ENCODE measurements around the gene FLT1. TPM values are rescaled to one million over a fixed set of nuclear protein-coding genes. Genes with fewer than 3 reads are reported as not detected.

The FLT1 gene
- total and polyA plus RNA-seq, 7 experiments from 2014 or later, result 1.7 to 2.7 (median 2.2) TPM

- H3K4me1 Mint-ChIP-seq, result no peaks in the 10 kb centered on the region
- ATAC-seq, result no peak
- peaks cover 0 to 3% (median 0%) of the 10 kb centered on the region in 5 donors for H3K36me3 Mint-ChIP-seq
- CTCF ChIA-PET, result no interaction called here
- Histone ChIP-seq H3K27me3 (ENCODE audit: control insufficient read depth in 2 of 2, insufficient read depth in 2 of 2, low read length in 2 of 2) (no peaks in the 10 kb centered on the region), H3K4me1 (ENCODE audit: control insufficient read depth in 2 of 2, insufficient read depth in 2 of 2, low read length in 2 of 2) (no peaks in the 10 kb centered on the region), H3K27ac (ENCODE audit: low read depth, low read length) (no peak overlapping the region), H3K36me3 (ENCODE audit: control insufficient read depth in 2 of 3, insufficient read depth in 3 of 3, low read length in 3 of 3) (no peaks in the 10 kb centered on the region), H3K4me3 (ENCODE audit: low read length) (no peak overlapping the region), H3K9me3 (ENCODE audit: control insufficient read depth in 2 of 3, low read length in 3 of 3) (no peaks in the 10 kb centered on the region)
- POLR2A ChIA-PET, result no interaction called here
- H3K27ac Mint-ChIP-seq, result no peak overlapping the region
- intact Hi-C loops (cut with micrococcal nuclease), result no loop called here
- H3K9me3 Mint-ChIP-seq, result no peaks in the 10 kb centered on the region
- DNase-seq, result no peak
- no peaks in the 10 kb centered on the region for H3K27me3 Mint-ChIP-seq
- no peak overlapping the region for H3K4me3 Mint-ChIP-seq
Observed at GRCh38 chr13:28314879-28315278, 180.0 kb downstream of the FLT1 start.

DNA sequence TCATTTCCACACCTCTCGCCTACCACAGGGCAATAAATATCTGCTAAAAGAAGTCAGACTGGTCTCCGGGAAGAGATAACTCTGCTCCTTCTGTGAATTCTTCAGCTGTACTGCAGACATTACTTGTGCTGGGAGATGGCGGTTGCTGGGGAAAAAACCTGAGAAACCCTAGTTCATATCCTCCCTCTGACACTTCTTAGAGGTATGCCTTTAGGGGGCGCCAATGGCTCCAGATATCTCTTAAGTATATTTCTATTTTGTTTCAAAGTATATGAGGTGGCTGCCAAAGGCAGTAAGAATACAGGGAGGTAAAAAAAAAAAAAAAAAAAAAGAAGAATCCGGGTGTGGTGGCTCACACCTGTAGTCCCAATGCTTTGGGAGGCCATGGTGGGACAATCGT, 181.3 kb downstream of the FLT1 start:
- no peaks in the 10 kb centered on the region for H3K9me3 Mint-ChIP-seq
- H3K4me1 Mint-ChIP-seq, result no peaks in the 10 kb centered on the region
- ChIA-PET POLR2A (no interaction called here), CTCF (no interaction called here)
- no peaks in the 10 kb centered on the region for H3K4me1 ChIP-seq (ENCODE audit: control insufficient read depth in 2 of 2, insufficient read depth in 2 of 2, low read length in 2 of 2)
- H3K36me3 Mint-ChIP-seq, result peaks cover 0 to 3% (median 0%) of the 10 kb centered on the region in 5 donors
- no peaks in the 10 kb centered on the region for H3K9me3 ChIP-seq (ENCODE audit: control insufficient read depth in 2 of 3, low read length in 3 of 3)
- intact Hi-C loops (cut with micrococcal nuclease), result no loop called here
- H3K27me3 ChIP-seq (ENCODE audit: control insufficient read depth in 2 of 2, insufficient read depth in 2 of 2, low read length in 2 of 2), result no peaks in the 10 kb centered on the region
- ATAC-seq (no peak), DNase-seq (no peak)
- no peak overlapping the region for H3K27ac ChIP-seq (ENCODE audit: low read depth, low read length)
- H3K27ac Mint-ChIP-seq, result no peak overlapping the region
- H3K27me3 Mint-ChIP-seq, result no peaks in the 10 kb centered on the region
- no peaks in the 10 kb centered on the region for H3K36me3 ChIP-seq (ENCODE audit: control insufficient read depth in 2 of 3, insufficient read depth in 3 of 3, low read length in 3 of 3)
- no peak overlapping the region for H3K4me3 ChIP-seq (ENCODE audit: low read length)
- H3K4me3 Mint-ChIP-seq, result no peak overlapping the region

DNA sequence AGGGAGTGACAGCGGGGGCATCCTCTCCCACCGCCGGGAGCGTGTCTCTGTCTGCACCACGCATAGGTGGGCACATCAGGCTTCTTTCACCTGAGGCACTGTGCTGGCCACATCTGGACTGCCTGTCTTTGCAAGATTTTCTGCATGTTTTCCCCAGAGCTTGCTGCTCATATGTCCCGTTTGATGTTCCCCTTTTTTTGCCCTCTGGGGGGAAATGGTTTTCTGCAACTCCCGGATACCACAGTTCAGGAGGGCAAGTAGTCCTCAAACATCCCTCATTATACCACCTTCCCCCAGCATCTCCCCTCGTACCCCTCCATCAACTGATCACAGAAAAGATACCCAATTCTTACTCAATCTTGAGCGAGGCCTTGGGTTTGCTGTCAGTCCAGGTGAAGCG, 188.6 kb downstream of the FLT1 start:
- Mint-ChIP-seq H3K27ac (no peak overlapping the region), H3K4me1 (peaks cover 0 to 14% (median 11%) of the 10 kb centered on the region in 7 donors), H3K27me3 (no peaks in the 10 kb centered on the region), H3K4me3 (no peak overlapping the region), H3K9me3 (peaks cover 0 to 2% (median 0%) of the 10 kb centered on the region in 11 donors), H3K36me3 (peaks cover 0 to 10% (median 0%) of the 10 kb centered on the region in 5 donors)
- no peak for DNase-seq
- H3K4me3 ChIP-seq (ENCODE audit: low read length), result no peak overlapping the region
- no peaks in the 10 kb centered on the region for H3K27me3 ChIP-seq (ENCODE audit: control insufficient read depth in 2 of 2, insufficient read depth in 2 of 2, low read length in 2 of 2)
- ChIA-PET CTCF (interaction anchor here (0.6 kb wide), 1 partner anchor 463 kb away, joined by 4 read pairs; no protein-coding TSS in a partner anchor), POLR2A (no interaction called here)
- no peaks in the 10 kb centered on the region for H3K9me3 ChIP-seq (ENCODE audit: control insufficient read depth in 2 of 3, low read length in 3 of 3)
- no peaks in the 10 kb centered on the region for H3K4me1 ChIP-seq (ENCODE audit: control insufficient read depth in 2 of 2, insufficient read depth in 2 of 2, low read length in 2 of 2)
- H3K27ac ChIP-seq (ENCODE audit: low read depth, low read length), result no peak overlapping the region
- no peak for ATAC-seq
- intact Hi-C loops (cut with micrococcal nuclease), result no loop called here
- H3K36me3 ChIP-seq (ENCODE audit: control insufficient read depth in 2 of 3, insufficient read depth in 3 of 3, low read length in 3 of 3), result no peaks in the 10 kb centered on the region

GRCh38 chr13:28301839-28302238, 193.1 kb downstream of the FLT1 start:
- H3K4me3 Mint-ChIP-seq, result no peak overlapping the region
- peaks cover 0 to 2% (median 0%) of the 10 kb centered on the region in 11 donors for H3K9me3 Mint-ChIP-seq
- ChIA-PET CTCF (interaction anchor here (1.0 kb wide), 1 partner anchor 9 kb away, joined by 3 read pairs; no protein-coding TSS in a partner anchor), POLR2A (no interaction called here)
- Histone ChIP-seq H3K27ac (ENCODE audit: low read depth, low read length) (no peak overlapping the region), H3K4me1 (ENCODE audit: control insufficient read depth in 2 of 2, insufficient read depth in 2 of 2, low read length in 2 of 2) (no peaks in the 10 kb centered on the region), H3K27me3 (ENCODE audit: control insufficient read depth in 2 of 2, insufficient read depth in 2 of 2, low read length in 2 of 2) (no peaks in the 10 kb centered on the region), H3K36me3 (ENCODE audit: control insufficient read depth in 2 of 3, insufficient read depth in 3 of 3, low read length in 3 of 3) (no peaks in the 10 kb centered on the region), H3K9me3 (ENCODE audit: control insufficient read depth in 2 of 3, low read length in 3 of 3) (no peaks in the 10 kb centered on the region), H3K4me3 (ENCODE audit: low read length) (no peak overlapping the region)
- peaks cover 0 to 10% (median 0%) of the 10 kb centered on the region in 5 donors for H3K36me3 Mint-ChIP-seq
- no peak overlapping the region for H3K27ac Mint-ChIP-seq
- H3K4me1 Mint-ChIP-seq, result peaks cover 0 to 15% (median 11%) of the 10 kb centered on the region in 7 donors
- H3K27me3 Mint-ChIP-seq, result no peaks in the 10 kb centered on the region
- intact Hi-C loops (cut with micrococcal nuclease), result no loop called here
- ATAC-seq, result no peak
- DNase-seq, result no peak

GRCh38 chr13:28299916-28300315, 195.0 kb downstream of the FLT1 start:
- H3K9me3 ChIP-seq (ENCODE audit: control insufficient read depth in 2 of 3, low read length in 3 of 3), result no peaks in the 10 kb centered on the region
- ATAC-seq (no peak), DNase-seq (no peak)
- peaks cover 0 to 3% (median 0%) of the 10 kb centered on the region in 11 donors for H3K9me3 Mint-ChIP-seq
- no peaks in the 10 kb centered on the region for H3K27me3 Mint-ChIP-seq
- peak overlapping the region in 1 of 9 donors; percentile 32 for H3K27ac Mint-ChIP-seq
- peaks cover 0 to 15% (median 11%) of the 10 kb centered on the region in 7 donors for H3K4me1 Mint-ChIP-seq
- POLR2A ChIA-PET, result no interaction called here
- intact Hi-C loops (cut with micrococcal nuclease), result no loop called here
- peaks cover 0 to 4% (median 3%) of the 10 kb centered on the region in 3 experiments for H3K36me3 ChIP-seq (ENCODE audit: control insufficient read depth in 2 of 3, insufficient read depth in 3 of 3, low read length in 3 of 3)
- H3K4me3 ChIP-seq (ENCODE audit: low read length), result no peak overlapping the region
- no peaks in the 10 kb centered on the region for H3K4me1 ChIP-seq (ENCODE audit: control insufficient read depth in 2 of 2, insufficient read depth in 2 of 2, low read length in 2 of 2)
- CTCF ChIA-PET, result no interaction called here
- H3K27ac ChIP-seq (ENCODE audit: low read depth, low read length), result no peak overlapping the region
- no peak overlapping the region for H3K4me3 Mint-ChIP-seq
- H3K27me3 ChIP-seq (ENCODE audit: control insufficient read depth in 2 of 2, insufficient read depth in 2 of 2, low read length in 2 of 2), result no peaks in the 10 kb centered on the region
- peaks cover 4 to 15% (median 8%) of the 10 kb centered on the region in 5 donors for H3K36me3 Mint-ChIP-seq

GRCh38 chr13:28297341-28297740, 197.6 kb downstream of the FLT1 start:
- Mint-ChIP-seq H3K9me3 (peaks cover 0 to 3% (median 0%) of the 10 kb centered on the region in 11 donors), H3K4me1 (peaks cover 0 to 11% (median 6%) of the 10 kb centered on the region in 7 donors), H3K36me3 (peaks cover 4 to 31% (median 15%) of the 10 kb centered on the region in 5 donors), H3K4me3 (no peak overlapping the region), H3K27ac (peak overlapping the region in 3 of 9 donors; percentile 40 to 63 (median 63)), H3K27me3 (no peaks in the 10 kb centered on the region)
- Histone ChIP-seq H3K27me3 (ENCODE audit: control insufficient read depth in 2 of 2, insufficient read depth in 2 of 2, low read length in 2 of 2) (no peaks in the 10 kb centered on the region), H3K4me3 (ENCODE audit: low read length) (no peak overlapping the region), H3K36me3 (ENCODE audit: control insufficient read depth in 2 of 3, insufficient read depth in 3 of 3, low read length in 3 of 3) (peaks cover 3 to 14% (median 6%) of the 10 kb centered on the region in 3 experiments), H3K27ac (ENCODE audit: low read depth, low read length) (no peak overlapping the region), H3K9me3 (ENCODE audit: control insufficient read depth in 2 of 3, low read length in 3 of 3) (no peaks in the 10 kb centered on the region), H3K4me1 (ENCODE audit: control insufficient read depth in 2 of 2, insufficient read depth in 2 of 2, low read length in 2 of 2) (no peaks in the 10 kb centered on the region)
- intact Hi-C loops (cut with micrococcal nuclease), result no loop called here
- DNase-seq (no peak), ATAC-seq (no peak)
- CTCF ChIA-PET, result interaction anchor here (1.0 kb wide), 1 partner anchor 14 kb away, joined by 3 read pairs; no protein-coding TSS in a partner anchor
- POLR2A ChIA-PET, result no interaction called here

GRCh38 chr13:28286263-28286662, 208.7 kb downstream of the FLT1 start:
- Mint-ChIP-seq H3K36me3 (peaks cover 17 to 52% (median 37%) of the 10 kb centered on the region in 5 donors), H3K27me3 (no peaks in the 10 kb centered on the region), H3K4me3 (no peak overlapping the region), H3K4me1 (peaks cover 0 to 11% (median 0%) of the 10 kb centered on the region in 7 donors), H3K9me3 (no peaks in the 10 kb centered on the region), H3K27ac (peak overlapping the region in 1 of 9 donors; percentile 9)
- ATAC-seq, result no peak
- H3K27ac ChIP-seq (ENCODE audit: low read depth, low read length), result no peak overlapping the region
- DNase-seq, result no peak
- intact Hi-C loops (cut with micrococcal nuclease), result no loop called here
- H3K36me3 ChIP-seq (ENCODE audit: control insufficient read depth in 2 of 3, insufficient read depth in 3 of 3, low read length in 3 of 3), result peaks cover 17 to 61% (median 17%) of the 10 kb centered on the region in 3 experiments
- ChIA-PET CTCF (no interaction called here), POLR2A (no interaction called here)
- no peak overlapping the region for H3K4me3 ChIP-seq (ENCODE audit: low read length)
- H3K4me1 ChIP-seq (ENCODE audit: control insufficient read depth in 2 of 2, insufficient read depth in 2 of 2, low read length in 2 of 2), result no peaks in the 10 kb centered on the region
- no peaks in the 10 kb centered on the region for H3K27me3 ChIP-seq (ENCODE audit: control insufficient read depth in 2 of 2, insufficient read depth in 2 of 2, low read length in 2 of 2)
- no peaks in the 10 kb centered on the region for H3K9me3 ChIP-seq (ENCODE audit: control insufficient read depth in 2 of 3, low read length in 3 of 3)

All from naive thymus-derived CD4-positive, alpha-beta T cell (primary cell).